HEK293 (cell line): ENCODE measurements around the gene MIA2.

Experiments
- ZBTB44 ChIP-seq: fragments of 450-650 bp; IDR thresholded peaks from 2 replicates; pipeline ENCODE4 v1.5.1; 2018; ENCODE audit warnings: missing biosample characterization, mild to moderate bottlenecking, missing genetic modification characterization
- ZNF311 ChIP-seq: fragments of 450-650 bp; formaldehyde crosslinking; IDR thresholded peaks from 2 replicates; pipeline ENCODE4 v1.5.1; 2017; ENCODE audit warnings: missing biosample characterization, missing genetic modification characterization, borderline replicate concordance
- ZNF639 ChIP-seq: fragments of 450-650 bp; formaldehyde crosslinking; IDR thresholded peaks from 2 replicates; pipeline ENCODE4 v1.5.1; 2016; ENCODE audit warnings: missing biosample characterization, missing genetic modification characterization

GRCh38 chr14:39229601-39230110 lies 4.1 kb upstream of the MIA2 start:
- TF ChIP-seq ZBTB44 (tag by site-specific recombination) (no peak), ZNF311 (tag by site-specific recombination) (no peak), ZNF639 (tag by site-specific recombination) (no peak)
